MM.1S (cell line): ENCODE measurements around the gene TMEM59L.

Experiments used
- DNase-seq: peaks from one replicate; pipeline ENCODE4 v3.0.0-alpha.2; 2015
- H2AFZ ChIP-seq: fragments of 300-600 bp; sonication (generic); 2 replicates; pipeline ENCODE4 v1.6.0; 2016; ENCODE audit warnings: antibody characterized with exemption, low read length
- H3F3A ChIP-seq: fragments of 300-600 bp; sonication (generic); 2 replicates; pipeline ENCODE4 v1.6.1; 2016; ENCODE audit warnings: mild to moderate bottlenecking, antibody characterized with exemption, low read length, moderate library complexity, mixed read lengths; ENCODE audit not compliant: insufficient read depth
- H3K27ac ChIP-seq: fragments of 300-600 bp; sonication (generic); 2 replicates; pipeline ENCODE4 v1.5.1; 2016; ENCODE audit warnings: mild to moderate bottlenecking, low read length
- H3K27me3 ChIP-seq: fragments of 300-600 bp; sonication (generic); replicated peaks from 2 replicates; pipeline ENCODE4 v1.6.0; 2016; ENCODE audit warnings: low read length; ENCODE audit not compliant: insufficient read depth
- H3K36me3 ChIP-seq: fragments of 300-600 bp; sonication (generic); replicated peaks from 2 replicates; pipeline ENCODE4 v1.6.1; 2016; ENCODE audit warnings: mild to moderate bottlenecking, low read length, mixed read lengths; ENCODE audit not compliant: insufficient read depth
- H3K4me1 ChIP-seq: fragments of 300-600 bp; sonication (generic); 2 replicates; pipeline ENCODE4 v1.6.1; 2016; ENCODE audit warnings: low read length, mixed read lengths
- H3K4me2 ChIP-seq: fragments of 300-600 bp; sonication (generic); 2 replicates; pipeline ENCODE4 v1.6.0; 2016; ENCODE audit warnings: low read depth, low read length
- H3K4me3 ChIP-seq: fragments of 300-600 bp; sonication (generic); 2 replicates; pipeline ENCODE4 v1.5.1; 2016; ENCODE audit warnings: low read length, mixed read lengths
- H3K79me2 ChIP-seq: fragments of 300-600 bp; sonication (generic); 2 replicates; pipeline ENCODE4 v1.6.1; 2016; ENCODE audit warnings: mixed run types, low read length, mixed read lengths
- H3K9ac ChIP-seq: fragments of 300-600 bp; sonication (generic); 2 replicates; pipeline ENCODE4 v1.6.1; 2016; ENCODE audit warnings: low read length, mixed read lengths
- H3K9me2 ChIP-seq: fragments of 300-600 bp; sonication (generic); replicated peaks from 2 replicates; pipeline ENCODE4 v1.6.1; 2016; ENCODE audit warnings: mild to moderate bottlenecking, low read length, mixed read lengths; ENCODE audit not compliant: insufficient read depth
- H3K9me3 ChIP-seq: fragments of 300-600 bp; sonication (generic); replicated peaks from 2 replicates; pipeline ENCODE4 v1.6.1; 2016; ENCODE audit warnings: mild to moderate bottlenecking, low read length, mixed read lengths; ENCODE audit not compliant: insufficient read depth
- H4K20me1 ChIP-seq: fragments of 300-600 bp; sonication (generic); 2 replicates; pipeline ENCODE4 v1.6.1; 2016; ENCODE audit warnings: mild to moderate bottlenecking, low read length, moderate library complexity, mixed read lengths; ENCODE audit not compliant: insufficient read depth
- CTCF ChIP-seq: fragments of 300-600 bp; sonication (generic); IDR thresholded peaks from 2 replicates; pipeline ENCODE4 v1.5.1; 2016; ENCODE audit warnings: antibody characterized with exemption, low read length, mixed read lengths
- EZH2 ChIP-seq: fragments of 300-600 bp; sonication (generic); optimal IDR thresholded peaks from 2 replicates; pipeline ENCODE3; 2017; ENCODE audit warnings: low read depth, mild to moderate bottlenecking, antibody characterized with exemption, low read length, mixed read lengths
- EZH2phosphoT487 ChIP-seq: fragments of 300-600 bp; sonication (generic); IDR thresholded peaks from 2 replicates; pipeline ENCODE4 v1.6.1; 2018; ENCODE audit warnings: antibody characterized with exemption, low read length

The TMEM59L gene

GRCh38 chr19:18605546-18606280, 7.0 kb upstream of the TMEM59L start:
- Histone ChIP-seq H3K9ac (no peak overlapping the region), H3K27me3 (peaks cover 87% of the 10 kb centered on the region), H3K9me3 (no peaks in the 10 kb centered on the region), H2AFZ (no peak overlapping the region), H3K4me1 (no peaks in the 10 kb centered on the region), H3K4me3 (no peak overlapping the region), H3K9me2 (no peaks in the 10 kb centered on the region), H3K36me3 (no peaks in the 10 kb centered on the region), H3K4me2 (no peak overlapping the region), H3K79me2 (no peaks in the 10 kb centered on the region), H3K27ac (no peak overlapping the region), H4K20me1 (no peaks in the 10 kb centered on the region), H3F3A (no peaks in the 10 kb centered on the region)
- no peak for DNase-seq
- TF ChIP-seq CTCF (no peak), EZH2 (no peak), EZH2phosphoT487 (no peak)

- no peaks in the 10 kb centered on the region for H3K9me3 ChIP-seq
- no peaks in the 10 kb centered on the region for H3K79me2 ChIP-seq
- no peak within 1 kb of the TSS for H3K4me3 ChIP-seq
- H3K36me3 ChIP-seq = no peaks in the 10 kb centered on the region
- no peak within 1 kb of the TSS for H2AFZ ChIP-seq
- no peaks in the 10 kb centered on the region for H4K20me1 ChIP-seq
- no peak within 1 kb of the TSS for H3K4me2 ChIP-seq
- TF ChIP-seq EZH2 (no peak), CTCF (no peak), EZH2phosphoT487 (no peak)
- no peak for DNase-seq
- H3K9me2 ChIP-seq = no peaks in the 10 kb centered on the region
- H3F3A ChIP-seq = no peaks in the 10 kb centered on the region
- H3K4me1 ChIP-seq = no peaks in the 10 kb centered on the region
- H3K27ac ChIP-seq = no peak within 1 kb of the TSS
- H3K27me3 ChIP-seq = peaks cover 88% of the 10 kb centered on the region
- no peak within 1 kb of the TSS for H3K9ac ChIP-seq
Observed at GRCh38 chr19:18606281-18607225, 6.1 kb upstream of the TMEM59L start, which contains the start of gene CRLF1. Gene CRLF1 (minus strand): TSS chr19:18606799. CDS start chr19:18606656, 143 bp downstream.

GRCh38 chr19:18607226-18608101, 5.2 kb upstream of the TMEM59L start:
- Histone ChIP-seq H3K9me3 (no peaks in the 10 kb centered on the region), H3K9ac (no peak overlapping the region), H3K27ac (no peak overlapping the region), H3K79me2 (no peaks in the 10 kb centered on the region), H3K4me3 (no peak overlapping the region), H3K9me2 (no peaks in the 10 kb centered on the region), H4K20me1 (no peaks in the 10 kb centered on the region), H2AFZ (no peak overlapping the region), H3K36me3 (no peaks in the 10 kb centered on the region), H3F3A (no peaks in the 10 kb centered on the region), H3K27me3 (peaks cover 89% of the 10 kb centered on the region), H3K4me2 (no peak overlapping the region), H3K4me1 (no peaks in the 10 kb centered on the region)
- TF ChIP-seq EZH2 = no peak
- DNase-seq = no peak
